BLaER1 treated with 17β-estradiol and CSF1 and Interleukin-3, amounts not matched to agents 10 nM and 100 nM (cell line): ENCODE results near the gene BLOC1S4.
A peak's percentile ranks its signal among the peaks of the same experiment; 100 is the strongest.

Source experiments
- H3K27ac ChIP-seq, 11 experiments: shearing (Covaris generic); formaldehyde crosslinking; 2 replicates each; pipeline ENCODE4 v1.8.1; 2022
- H3K27me3 ChIP-seq, 11 experiments: shearing (Covaris generic); formaldehyde crosslinking; 2 replicates each; pipeline ENCODE4 v1.8.1; 2022
- H3K36me3 ChIP-seq, 11 experiments: shearing (Covaris generic); formaldehyde crosslinking; 2 replicates each; pipeline ENCODE4 v1.8.1; 2022
- H3K4me1 ChIP-seq, 10 experiments: shearing (Covaris generic); formaldehyde crosslinking; 2 replicates each; pipeline ENCODE4 v1.8.1; 2022
- H3K4me2 ChIP-seq, 11 experiments: shearing (Covaris generic); formaldehyde crosslinking; 2 replicates each; pipeline ENCODE4 v1.8.1; 2022
- H3K4me3 ChIP-seq, 10 experiments: shearing (Covaris generic); formaldehyde crosslinking; 2 replicates each; pipeline ENCODE4 v1.8.1; 2022
- H3K9ac ChIP-seq, 11 experiments: shearing (Covaris generic); formaldehyde crosslinking; 2 replicates each; pipeline ENCODE4 v1.8.1; 2022
- H3K9me3 ChIP-seq, 11 experiments: shearing (Covaris generic); formaldehyde crosslinking; replicated peaks in 1 of 11; 2 replicates each; pipeline ENCODE4 v1.8.1; 2022
- H4K20me1 ChIP-seq, 11 experiments: shearing (Covaris generic); formaldehyde crosslinking; 2 replicates each; pipeline ENCODE4 v1.8.1; 2022
- Cebpa-rat ChIP-seq, 11 experiments: shearing (Covaris generic); IDR thresholded peaks; 2 replicates each; pipeline ENCODE4 v1.8.1; 2022

BLOC1S4 gene

DNA sequence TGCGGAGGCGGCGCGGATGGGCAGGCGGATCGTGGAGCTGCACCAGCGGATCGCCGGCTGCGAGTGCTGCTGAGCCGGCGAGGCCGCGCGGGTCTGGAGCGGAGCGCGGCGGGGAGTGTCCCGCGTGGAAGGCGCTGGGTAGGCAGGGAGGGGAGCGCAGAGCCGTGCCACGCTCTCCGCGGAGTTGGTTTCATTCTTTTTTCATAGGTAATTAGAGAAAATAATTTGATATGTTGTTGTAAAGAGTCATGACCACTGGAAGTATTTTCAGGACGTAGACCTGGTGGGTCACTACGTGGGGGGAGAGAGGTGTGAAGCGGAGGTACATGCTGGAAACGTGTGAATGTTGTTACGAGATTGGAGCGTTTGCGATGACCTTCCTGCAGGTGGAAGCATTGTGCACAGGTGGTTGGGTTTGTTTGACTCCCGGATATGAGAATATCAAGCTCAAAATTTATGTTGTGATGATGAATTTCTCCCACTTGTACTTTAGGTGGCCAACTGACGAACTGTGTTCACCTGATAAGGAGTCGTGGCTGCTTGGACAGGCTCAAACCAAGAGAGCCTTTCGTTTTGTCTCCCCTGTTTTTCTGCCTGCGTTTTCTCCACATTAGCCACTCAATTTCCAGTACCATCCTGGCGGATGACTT, 41.3 kb upstream of the BLOC1S4 start:
- peaks cover 25 to 54% (median 33%) of the 10 kb centered on the region in 11 experiments; a peak in 20 of 22 replicates for H4K20me1 ChIP-seq
- H3K36me3 ChIP-seq, result peaks cover 3 to 43% (median 29%) of the 10 kb centered on the region in 11 experiments; a peak in 18 of 22 replicates
- peaks cover 0 to 16% (median 4%) of the 10 kb centered on the region in 11 experiments; a peak in 11 of 22 replicates for H3K9me3 ChIP-seq
- no peak for TF ChIP-seq Cebpa-rat (IDR thresholded peaks at IDR 0.05)
- H3K9ac ChIP-seq, result peak overlapping the region; percentile 79 to 95 (median 90)
- H3K4me1 ChIP-seq, result peaks cover 32 to 51% (median 46%) of the 10 kb centered on the region in 10 experiments
- H3K4me2 ChIP-seq, result peak overlapping the region; percentile 86 to 98 (median 96)
- H3K27ac ChIP-seq, result peak overlapping the region; percentile 56 to 95 (median 91); a peak in 21 of 22 replicates
- H3K27me3 ChIP-seq, result no peaks in the 10 kb centered on the region
- H3K4me3 ChIP-seq, result peak overlapping the region; percentile 69 to 86 (median 84)

DNA sequence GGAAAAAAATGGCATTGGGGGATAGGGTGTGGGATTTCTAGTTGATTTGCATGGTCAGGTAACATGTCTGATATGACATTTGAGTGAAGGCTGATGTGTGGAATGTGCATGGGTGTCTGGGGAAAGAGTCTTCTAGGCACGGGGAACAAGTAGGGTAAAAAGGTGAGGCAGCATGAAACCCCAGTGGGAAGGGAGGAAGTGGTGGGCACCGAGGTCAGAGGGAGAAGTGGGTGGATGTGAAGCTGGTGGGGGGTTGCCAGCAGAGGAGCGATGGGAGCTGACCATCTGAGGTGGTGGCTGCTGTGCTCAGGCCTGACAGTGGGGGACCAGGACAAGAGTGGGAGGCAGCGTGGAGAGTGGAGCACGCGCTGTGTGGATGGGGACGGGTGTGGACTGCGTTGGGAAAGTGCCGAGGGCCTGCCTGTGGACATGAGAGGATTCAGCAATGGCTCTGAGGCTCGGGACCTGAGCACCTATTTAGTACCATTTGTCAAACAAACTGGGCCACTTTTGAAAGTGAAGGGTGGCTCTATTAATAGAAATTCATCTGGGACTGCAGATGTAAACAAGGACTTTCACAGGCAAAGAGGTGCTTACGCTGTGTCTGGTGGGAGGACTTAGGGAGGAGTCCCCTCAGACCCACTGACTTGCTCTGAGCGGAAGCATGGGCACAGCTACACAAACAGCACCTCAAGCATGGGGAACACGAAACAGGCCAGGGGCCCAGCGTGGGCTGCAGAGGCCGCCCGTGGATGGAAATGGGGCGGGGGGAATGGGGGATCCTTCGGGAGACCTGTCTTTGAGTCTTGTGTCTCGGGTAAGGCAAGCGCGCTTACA, 39.0 kb upstream of the BLOC1S4 start:
- Histone ChIP-seq H3K4me2 (peak overlapping the region; percentile 86 to 98 (median 96)), H3K27me3 (no peaks in the 10 kb centered on the region), H3K4me1 (peaks cover 32 to 54% (median 46%) of the 10 kb centered on the region in 10 experiments), H3K9me3 (peaks cover 0 to 24% (median 6%) of the 10 kb centered on the region in 11 experiments; a peak in 15 of 22 replicates), H4K20me1 (peaks cover 25 to 61% (median 33%) of the 10 kb centered on the region in 11 experiments; a peak in 20 of 22 replicates), H3K4me3 (peak overlapping the region; percentile 6 to 86 (median 84); a peak in 19 of 20 replicates), H3K36me3 (peaks cover 10 to 54% (median 38%) of the 10 kb centered on the region in 11 experiments; a peak in 21 of 22 replicates), H3K9ac (peak overlapping the region; percentile 79 to 95 (median 90); a peak in 21 of 22 replicates), H3K27ac (peak overlapping the region in 10 of 11 experiments; percentile 9 to 95 (median 91); a peak in 19 of 22 replicates)
- TF ChIP-seq Cebpa-rat (IDR thresholded peaks at IDR 0.05), result no peak

DNA sequence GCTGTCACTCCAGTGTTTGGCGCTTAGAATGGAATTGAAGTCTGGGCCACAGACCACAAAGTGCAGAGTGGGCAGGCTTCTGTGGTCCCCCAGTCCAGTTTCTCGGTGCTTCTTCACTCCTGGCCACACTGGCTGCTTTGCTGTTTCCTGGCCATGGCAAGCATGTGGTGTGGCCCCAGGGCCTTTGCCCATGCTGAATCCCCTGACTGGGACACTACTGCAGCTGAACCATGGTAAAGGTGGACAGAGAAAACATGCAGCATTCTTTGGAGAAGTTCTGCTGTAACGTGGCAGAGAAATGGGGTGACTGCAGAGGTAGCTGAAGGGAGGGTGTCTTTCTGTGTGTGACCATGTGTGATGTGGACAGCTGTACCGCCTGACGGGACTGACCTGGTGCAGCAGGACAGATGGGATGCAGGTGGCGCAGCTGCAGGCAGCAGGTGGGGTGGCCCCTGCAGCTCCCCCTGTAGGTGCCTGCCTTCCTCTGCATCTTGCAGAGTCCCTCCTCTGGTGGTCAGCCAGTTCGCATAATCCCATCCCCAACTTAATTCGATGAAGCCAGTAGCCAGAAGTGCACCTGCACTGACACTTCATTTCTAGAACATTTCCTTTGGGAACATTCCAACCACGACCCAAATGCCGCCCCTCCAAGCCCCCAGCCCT, 35.5 kb upstream of the BLOC1S4 start:
- H3K36me3 ChIP-seq, result peaks cover 10 to 49% (median 33%) of the 10 kb centered on the region in 11 experiments; a peak in 21 of 22 replicates
- peaks cover 0 to 15% (median 4%) of the 10 kb centered on the region in 11 experiments; a peak in 9 of 22 replicates for H3K9me3 ChIP-seq
- no peak for TF ChIP-seq Cebpa-rat (IDR thresholded peaks at IDR 0.05)

DNA sequence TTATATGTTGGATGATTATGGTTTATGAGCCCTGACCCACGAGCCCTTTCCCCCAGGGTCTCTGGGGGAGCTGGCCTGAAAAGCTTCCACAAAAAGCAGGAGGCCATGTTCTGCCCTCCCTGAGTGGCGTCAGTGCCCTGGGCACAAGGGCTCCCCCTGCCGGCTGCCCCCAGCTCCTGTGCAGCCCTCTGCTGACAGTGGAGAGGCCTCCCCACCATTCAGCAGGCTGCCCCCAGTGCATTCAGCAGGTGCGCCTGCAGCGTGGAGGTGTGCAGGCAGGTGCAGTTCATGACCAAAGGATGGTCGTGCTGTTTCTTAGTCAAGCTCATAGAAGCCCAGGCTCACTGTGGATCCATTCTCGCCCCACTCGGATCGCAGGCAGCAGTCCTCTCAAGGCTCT, 34.8 kb upstream of the BLOC1S4 start:
- no peak overlapping the region for H3K4me2 ChIP-seq
- peaks cover 0 to 15% (median 4%) of the 10 kb centered on the region in 11 experiments; a peak in 9 of 22 replicates for H3K9me3 ChIP-seq
- no peak overlapping the region for H3K4me3 ChIP-seq
- TF ChIP-seq Cebpa-rat (IDR thresholded peaks at IDR 0.05), result no peak
- H3K4me1 ChIP-seq, result peaks cover 17 to 41% (median 34%) of the 10 kb centered on the region in 10 experiments
- H3K36me3 ChIP-seq, result peaks cover 10 to 42% (median 29%) of the 10 kb centered on the region in 11 experiments; a peak in 21 of 22 replicates
- H4K20me1 ChIP-seq, result peaks cover 12 to 40% (median 18%) of the 10 kb centered on the region in 11 experiments; a peak in 20 of 22 replicates
- H3K27ac ChIP-seq, result no peak overlapping the region; a peak in 1 of 22 replicates
- H3K27me3 ChIP-seq, result no peaks in the 10 kb centered on the region
- H3K9ac ChIP-seq, result no peak overlapping the region

More for the DNA sequence above, 35.5 kb upstream of the BLOC1S4 start:
- H3K4me3 ChIP-seq, result no peak overlapping the region
- H3K27me3 ChIP-seq, result no peaks in the 10 kb centered on the region
- H3K9ac ChIP-seq, result no peak overlapping the region
- H3K4me2 ChIP-seq, result no peak overlapping the region
- peaks cover 18 to 47% (median 24%) of the 10 kb centered on the region in 11 experiments; a peak in 20 of 22 replicates for H4K20me1 ChIP-seq
- H3K4me1 ChIP-seq, result peaks cover 24 to 48% (median 41%) of the 10 kb centered on the region in 10 experiments
- peak overlapping the region in 1 of 11 experiments; percentile 1; a peak in 1 of 22 replicates for H3K27ac ChIP-seq

DNA sequence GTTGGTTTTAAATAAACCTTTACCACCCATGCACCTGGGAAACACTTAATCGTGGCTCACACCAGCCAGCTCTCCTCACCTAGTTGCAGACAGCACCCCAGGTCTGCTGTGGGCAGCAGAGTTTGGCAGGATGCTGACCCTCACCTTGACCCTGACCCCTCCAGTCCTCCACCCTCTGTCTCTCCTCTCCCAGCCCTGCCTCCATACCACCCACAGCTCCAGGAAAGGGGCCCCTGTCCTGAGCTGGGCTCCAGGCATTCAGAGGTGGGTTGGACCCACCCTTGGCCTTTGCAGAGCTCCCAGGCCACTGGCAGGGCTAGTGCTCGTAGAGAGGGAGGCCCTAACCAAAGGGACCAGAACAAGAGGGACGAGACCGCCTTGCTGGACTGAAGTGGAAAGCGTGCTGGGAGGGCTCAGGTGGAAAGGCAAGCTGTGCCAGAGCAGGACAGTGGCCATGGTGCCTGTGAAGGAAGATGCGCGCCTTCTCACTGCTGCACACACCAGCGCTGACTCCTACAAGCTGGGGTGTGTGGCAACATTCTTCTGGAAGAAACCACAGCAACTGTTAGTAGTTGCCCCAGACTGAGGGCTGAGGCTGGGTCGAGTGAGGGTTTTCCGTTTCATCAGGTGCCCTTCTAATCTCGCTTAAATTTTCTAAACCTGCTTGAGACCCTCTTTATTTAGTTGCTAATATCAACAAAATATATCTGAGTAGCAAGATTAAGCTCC, 32.9 kb upstream of the BLOC1S4 start:
- no peaks in the 10 kb centered on the region for H3K27me3 ChIP-seq
- no peak overlapping the region for H3K9ac ChIP-seq
- H3K9me3 ChIP-seq, result peaks cover 0 to 20% (median 4%) of the 10 kb centered on the region in 11 experiments; a peak in 10 of 22 replicates
- H3K4me1 ChIP-seq, result peaks cover 3 to 31% (median 24%) of the 10 kb centered on the region in 10 experiments
- peak overlapping the region in 1 of 11 experiments; percentile 14; a peak in 2 of 22 replicates for H3K4me2 ChIP-seq
- peaks cover 10 to 27% (median 23%) of the 10 kb centered on the region in 11 experiments; a peak in 20 of 22 replicates for H3K36me3 ChIP-seq
- H4K20me1 ChIP-seq, result peaks cover 0 to 22% (median 3%) of the 10 kb centered on the region in 11 experiments; a peak in 10 of 22 replicates
- H3K4me3 ChIP-seq, result no peak overlapping the region
- peak overlapping the region in 3 of 11 experiments; percentile 25 to 35 (median 34); a peak in 4 of 22 replicates for H3K27ac ChIP-seq
- no peak for TF ChIP-seq Cebpa-rat (IDR thresholded peaks at IDR 0.05)

DNA sequence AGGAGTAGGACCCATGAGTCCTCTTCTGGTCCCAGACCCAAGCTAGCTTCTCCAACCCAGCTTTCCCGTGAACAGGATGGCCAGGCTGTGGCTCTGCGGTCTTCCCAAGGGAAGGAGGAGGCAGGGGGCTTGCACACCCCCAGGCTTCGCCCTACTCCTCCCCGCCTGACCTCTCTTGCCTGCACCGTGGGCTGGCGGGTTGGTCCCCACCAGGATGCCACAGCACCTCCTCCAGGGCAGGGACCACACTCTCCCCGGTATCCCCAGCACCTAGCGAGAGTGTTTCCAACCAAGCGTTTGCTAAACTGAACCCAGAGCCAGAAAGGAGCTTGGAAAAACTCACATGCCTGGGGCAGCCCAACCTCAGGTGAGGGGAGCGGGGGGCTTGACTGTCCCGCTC, 31.3 kb upstream of the BLOC1S4 start:
- H3K4me2 ChIP-seq, result no peak overlapping the region
- no peaks in the 10 kb centered on the region for H3K27me3 ChIP-seq
- no peak overlapping the region for H3K9ac ChIP-seq
- H3K36me3 ChIP-seq, result peaks cover 3 to 11% (median 9%) of the 10 kb centered on the region in 11 experiments; a peak in 18 of 22 replicates
- H3K4me3 ChIP-seq, result no peak overlapping the region
- H3K27ac ChIP-seq, result peak overlapping the region in 1 of 11 experiments; percentile 5; a peak in 1 of 22 replicates
- no peak for TF ChIP-seq Cebpa-rat (IDR thresholded peaks at IDR 0.05)
- peaks cover 0 to 13% (median 4%) of the 10 kb centered on the region in 11 experiments; a peak in 9 of 22 replicates for H3K9me3 ChIP-seq
- H3K4me1 ChIP-seq, result peaks cover 20 to 32% (median 26%) of the 10 kb centered on the region in 10 experiments
- peaks cover 0 to 13% (median 0%) of the 10 kb centered on the region in 11 experiments; a peak in 5 of 22 replicates for H4K20me1 ChIP-seq

DNA sequence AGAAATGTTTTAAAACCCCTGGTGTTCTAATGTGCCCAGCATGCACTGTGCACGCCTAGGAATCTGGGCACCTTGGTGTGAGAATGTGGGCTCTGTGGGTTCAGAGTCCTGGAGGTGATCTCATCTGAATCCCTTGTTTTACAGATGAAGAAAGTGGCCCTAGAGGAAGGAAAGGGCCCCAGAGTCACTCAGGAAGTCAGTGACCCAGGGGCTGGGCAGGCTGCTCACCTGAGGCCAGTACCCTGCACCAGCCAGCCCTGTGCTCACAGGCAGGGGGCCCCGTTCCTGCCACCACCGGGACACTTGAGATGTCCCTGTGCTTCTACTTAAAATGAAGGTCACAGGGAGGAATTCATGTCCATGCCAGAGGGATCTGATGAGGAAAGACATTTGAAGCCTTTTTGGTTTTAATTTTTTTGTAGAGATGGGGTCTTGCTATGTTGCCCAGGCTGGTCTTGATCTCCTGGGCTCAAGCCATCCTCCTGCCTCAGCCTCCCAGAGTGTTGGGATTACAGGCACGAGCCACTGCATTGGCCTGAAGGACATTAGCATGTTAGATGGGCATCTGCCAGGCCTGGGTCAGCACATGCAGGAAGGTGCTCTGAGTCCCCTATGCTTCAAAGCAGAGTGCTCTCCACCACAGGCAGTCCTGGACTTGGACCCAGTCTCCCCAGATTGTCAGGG, 29.7 kb upstream of the BLOC1S4 start:
- no peaks in the 10 kb centered on the region for H3K27me3 ChIP-seq
- no peak overlapping the region; a peak in 1 of 22 replicates for H3K27ac ChIP-seq
- no peak overlapping the region for H3K4me2 ChIP-seq
- H3K4me1 ChIP-seq, result peaks cover 35 to 47% (median 42%) of the 10 kb centered on the region in 10 experiments
- no peaks in the 10 kb centered on the region for H3K36me3 ChIP-seq
- TF ChIP-seq Cebpa-rat (IDR thresholded peaks at IDR 0.05), result no peak
- peaks cover 0 to 11% (median 0%) of the 10 kb centered on the region in 11 experiments; a peak in 3 of 22 replicates for H4K20me1 ChIP-seq
- no peak overlapping the region for H3K9ac ChIP-seq
- no peak overlapping the region for H3K4me3 ChIP-seq
- H3K9me3 ChIP-seq, result peaks cover 0 to 5% (median 0%) of the 10 kb centered on the region in 11 experiments; a peak in 2 of 22 replicates
